ENCODE results near the gene LYRM2. TPM values are rescaled to one million over a fixed set of nuclear protein-coding genes. Genes with fewer than 3 reads are reported as not detected.
A peak's percentile ranks its signal among the peaks of the same experiment; 100 is the strongest.

Gene LYRM2
- total and polyA plus RNA-seq, 7 experiments from 2014 or later: 18.1 to 79.2 (median 35.4) TPM

DNA sequence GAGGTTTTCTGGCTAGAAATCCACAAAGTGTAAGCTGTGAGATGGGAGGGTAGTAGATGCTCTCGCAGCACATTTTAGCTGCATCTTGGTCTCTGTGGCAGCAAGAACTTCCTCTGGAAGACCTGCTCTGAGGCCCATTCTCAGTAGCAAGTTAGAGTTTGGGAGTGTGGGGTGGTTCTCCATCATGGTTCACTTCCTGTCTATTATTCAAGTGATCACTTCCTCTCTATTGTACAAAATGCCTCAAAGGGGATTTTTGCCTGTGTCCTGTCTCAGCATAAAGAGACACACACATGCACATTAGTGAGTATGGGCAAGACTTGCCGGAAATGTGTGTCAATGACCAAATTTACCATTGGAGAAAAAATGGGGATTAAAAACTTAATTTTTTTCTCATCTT, 42.5 kb downstream of the LYRM2 start:
- Histone ChIP-seq H3K36me3 (ENCODE audit: control insufficient read depth in 2 of 3, insufficient read depth in 3 of 3, low read length in 3 of 3) (no peaks in the 10 kb centered on the region), H3K4me3 (ENCODE audit: low read length) (no peak overlapping the region), H3K4me1 (ENCODE audit: control insufficient read depth in 2 of 2, insufficient read depth in 2 of 2, low read length in 2 of 2) (peaks cover 0 to 9% of the 10 kb centered on the region in 2 donors), H3K27me3 (ENCODE audit: control insufficient read depth in 2 of 2, insufficient read depth in 2 of 2, low read length in 2 of 2) (no peaks in the 10 kb centered on the region), H3K27ac (ENCODE audit: low read depth, low read length) (no peak overlapping the region), H3K9me3 (ENCODE audit: control insufficient read depth in 2 of 3, low read length in 3 of 3) (no peaks in the 10 kb centered on the region)
- intact Hi-C loops (cut with micrococcal nuclease): no loop called here
- H3K4me1 Mint-ChIP-seq: peaks cover 12 to 47% (median 20%) of the 10 kb centered on the region in 7 donors
- ATAC-seq (peak; percentile 74), DNase-seq (peak in 3 of 9 donors; percentile 12 to 19 (median 19))
- POLR2A ChIA-PET: no interaction called here
- CTCF ChIA-PET: no interaction called here
- peaks cover 0 to 20% (median 2%) of the 10 kb centered on the region in 11 donors for H3K9me3 Mint-ChIP-seq
- peak overlapping the region; percentile 51 to 94 (median 81) for H3K27ac Mint-ChIP-seq
- H3K36me3 Mint-ChIP-seq: peaks cover 3 to 44% (median 19%) of the 10 kb centered on the region in 5 donors
- peak overlapping the region in 4 of 10 donors; percentile 6 to 59 (median 8) for H3K4me3 Mint-ChIP-seq
- no peaks in the 10 kb centered on the region for H3K27me3 Mint-ChIP-seq

DNA sequence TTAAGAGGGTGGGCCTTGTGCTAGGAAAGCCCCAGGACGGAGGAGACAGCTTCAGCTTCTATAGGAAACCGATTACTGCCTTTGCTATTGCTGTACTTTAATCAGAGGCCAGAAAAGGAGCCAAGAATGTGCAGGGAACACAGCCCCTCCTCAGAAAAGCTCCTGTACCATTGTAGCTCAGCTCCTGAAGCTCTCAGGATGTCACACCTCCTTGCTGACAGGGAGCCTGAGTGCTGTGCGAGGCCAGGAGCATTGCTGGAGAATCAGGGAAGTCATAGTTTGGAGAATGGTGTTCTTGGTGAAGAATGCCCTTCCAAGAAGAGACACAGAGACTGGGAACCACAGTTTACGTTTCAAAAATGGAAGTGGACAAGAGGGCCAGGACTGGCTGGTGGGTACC, 46.8 kb downstream of the LYRM2 start:
- CTCF ChIA-PET: no interaction called here
- POLR2A ChIA-PET: no interaction called here
- H3K4me3 Mint-ChIP-seq: no peak overlapping the region
- peaks cover 0 to 6% (median 0%) of the 10 kb centered on the region in 5 donors for H3K27me3 Mint-ChIP-seq
- Histone ChIP-seq H3K36me3 (ENCODE audit: control insufficient read depth in 2 of 3, insufficient read depth in 3 of 3, low read length in 3 of 3) (no peaks in the 10 kb centered on the region), H3K4me1 (ENCODE audit: control insufficient read depth in 2 of 2, insufficient read depth in 2 of 2, low read length in 2 of 2) (peaks cover 0 to 9% of the 10 kb centered on the region in 2 donors), H3K27me3 (ENCODE audit: control insufficient read depth in 2 of 2, insufficient read depth in 2 of 2, low read length in 2 of 2) (no peaks in the 10 kb centered on the region), H3K9me3 (ENCODE audit: control insufficient read depth in 2 of 3, low read length in 3 of 3) (no peaks in the 10 kb centered on the region), H3K27ac (ENCODE audit: low read depth, low read length) (no peak overlapping the region), H3K4me3 (ENCODE audit: low read length) (no peak overlapping the region)
- ATAC-seq: no peak
- no peak overlapping the region for H3K27ac Mint-ChIP-seq
- H3K4me1 Mint-ChIP-seq: peaks cover 11 to 20% (median 17%) of the 10 kb centered on the region in 7 donors
- intact Hi-C loops (cut with micrococcal nuclease): no loop called here
- peaks cover 0 to 25% (median 4%) of the 10 kb centered on the region in 5 donors for H3K36me3 Mint-ChIP-seq
- DNase-seq: no peak
- H3K9me3 Mint-ChIP-seq: peaks cover 0 to 8% (median 0%) of the 10 kb centered on the region in 11 donors

DNA sequence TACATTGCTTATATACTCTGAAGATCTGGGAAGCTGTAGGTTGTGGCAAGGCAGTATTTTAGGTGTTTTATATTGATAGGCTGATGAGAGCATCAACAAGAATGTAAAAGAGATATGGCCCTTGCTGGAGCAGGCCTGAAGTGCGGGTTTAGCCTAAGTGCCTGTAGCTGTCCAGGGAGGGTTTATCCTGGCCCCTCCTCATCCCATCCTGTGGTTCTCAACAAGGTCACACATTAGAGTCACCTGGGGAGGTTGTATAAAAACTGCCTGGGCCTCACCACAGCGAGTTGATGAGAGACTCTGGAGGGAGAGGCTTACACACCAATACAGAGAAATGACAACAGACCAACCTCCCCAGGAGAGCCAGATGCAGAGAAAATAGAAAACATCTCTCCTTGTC, 48.4 kb downstream of the LYRM2 start:
- Mint-ChIP-seq H3K36me3 (peaks cover 0 to 12% (median 0%) of the 10 kb centered on the region in 5 donors), H3K4me3 (peak overlapping the region in 1 of 10 donors; percentile 9), H3K4me1 (peaks cover 0 to 5% (median 2%) of the 10 kb centered on the region in 7 donors), H3K27me3 (peaks cover 0 to 6% (median 0%) of the 10 kb centered on the region in 5 donors), H3K27ac (no peak overlapping the region), H3K9me3 (no peaks in the 10 kb centered on the region)
- Histone ChIP-seq H3K4me3 (ENCODE audit: low read length) (no peak overlapping the region), H3K4me1 (ENCODE audit: control insufficient read depth in 2 of 2, insufficient read depth in 2 of 2, low read length in 2 of 2) (no peaks in the 10 kb centered on the region), H3K9me3 (ENCODE audit: control insufficient read depth in 2 of 3, low read length in 3 of 3) (no peaks in the 10 kb centered on the region), H3K36me3 (ENCODE audit: control insufficient read depth in 2 of 3, insufficient read depth in 3 of 3, low read length in 3 of 3) (no peaks in the 10 kb centered on the region), H3K27me3 (ENCODE audit: control insufficient read depth in 2 of 2, insufficient read depth in 2 of 2, low read length in 2 of 2) (no peaks in the 10 kb centered on the region), H3K27ac (ENCODE audit: low read depth, low read length) (no peak overlapping the region)
- ChIA-PET POLR2A (no interaction called here), CTCF (no interaction called here)
- DNase-seq: no peak
- intact Hi-C loops (cut with micrococcal nuclease): no loop called here
- ATAC-seq: no peak

GRCh38 chr6:89589297-89590025, 49.1 kb downstream of the LYRM2 start:
- ATAC-seq: no peak
- no peak overlapping the region for H3K27ac Mint-ChIP-seq
- H3K4me3 Mint-ChIP-seq: no peak overlapping the region
- Histone ChIP-seq H3K4me1 (ENCODE audit: control insufficient read depth in 2 of 2, insufficient read depth in 2 of 2, low read length in 2 of 2) (no peaks in the 10 kb centered on the region), H3K27ac (ENCODE audit: low read depth, low read length) (no peak overlapping the region), H3K36me3 (ENCODE audit: control insufficient read depth in 2 of 3, insufficient read depth in 3 of 3, low read length in 3 of 3) (no peaks in the 10 kb centered on the region), H3K9me3 (ENCODE audit: control insufficient read depth in 2 of 3, low read length in 3 of 3) (no peaks in the 10 kb centered on the region), H3K4me3 (ENCODE audit: low read length) (no peak overlapping the region), H3K27me3 (ENCODE audit: control insufficient read depth in 2 of 2, insufficient read depth in 2 of 2, low read length in 2 of 2) (no peaks in the 10 kb centered on the region)
- peaks cover 0 to 6% (median 0%) of the 10 kb centered on the region in 5 donors for H3K27me3 Mint-ChIP-seq
- POLR2A ChIA-PET: no interaction called here
- peaks cover 0 to 11% (median 0%) of the 10 kb centered on the region in 5 donors for H3K36me3 Mint-ChIP-seq
- H3K4me1 Mint-ChIP-seq: peaks cover 0 to 5% (median 0%) of the 10 kb centered on the region in 7 donors
- H3K9me3 Mint-ChIP-seq: no peaks in the 10 kb centered on the region
- intact Hi-C loops (cut with micrococcal nuclease): no loop called here
- DNase-seq: no peak
- CTCF ChIA-PET: no interaction called here

DNA sequence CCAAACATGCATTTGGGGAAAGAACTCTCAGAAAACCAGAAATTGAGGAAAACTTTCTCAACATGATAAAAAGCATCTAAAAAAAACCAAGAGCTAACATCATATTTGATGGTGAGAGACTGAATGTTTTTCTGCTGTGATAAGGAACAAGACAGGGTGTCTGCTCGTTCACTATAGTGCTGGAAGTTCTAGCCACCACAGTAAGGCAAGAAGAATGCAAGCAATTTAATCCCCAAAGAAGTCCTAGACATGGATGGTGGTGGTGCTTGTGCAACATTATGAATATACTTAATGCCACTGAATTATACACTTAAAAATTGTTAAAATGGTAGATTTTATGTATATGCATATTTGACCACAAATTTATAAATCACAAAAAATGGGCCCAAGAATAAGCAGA, 53.4 kb downstream of the LYRM2 start:
- no peaks in the 10 kb centered on the region for H3K9me3 ChIP-seq (ENCODE audit: control insufficient read depth in 2 of 3, low read length in 3 of 3)
- no peaks in the 10 kb centered on the region for H3K4me1 ChIP-seq (ENCODE audit: control insufficient read depth in 2 of 2, insufficient read depth in 2 of 2, low read length in 2 of 2)
- no peak for DNase-seq
- no peak overlapping the region for H3K4me3 ChIP-seq (ENCODE audit: low read length)
- H3K27ac ChIP-seq (ENCODE audit: low read depth, low read length): no peak overlapping the region
- Mint-ChIP-seq H3K36me3 (peaks cover 0 to 6% (median 0%) of the 10 kb centered on the region in 5 donors), H3K27ac (no peak overlapping the region), H3K4me3 (no peak overlapping the region), H3K4me1 (peaks cover 0 to 4% (median 0%) of the 10 kb centered on the region in 7 donors), H3K9me3 (no peaks in the 10 kb centered on the region), H3K27me3 (peaks cover 0 to 14% (median 0%) of the 10 kb centered on the region in 5 donors)
- CTCF ChIA-PET: no interaction called here
- H3K27me3 ChIP-seq (ENCODE audit: control insufficient read depth in 2 of 2, insufficient read depth in 2 of 2, low read length in 2 of 2): no peaks in the 10 kb centered on the region
- no peaks in the 10 kb centered on the region for H3K36me3 ChIP-seq (ENCODE audit: control insufficient read depth in 2 of 3, insufficient read depth in 3 of 3, low read length in 3 of 3)
- POLR2A ChIA-PET: interaction anchor here (0.7 kb wide), 1 partner anchor 124 kb away, joined by 3 read pairs; no protein-coding TSS in a partner anchor
- intact Hi-C loops (cut with micrococcal nuclease): no loop called here
- ATAC-seq: no peak

GRCh38 chr6:89584539-89584938, 54.0 kb downstream of the LYRM2 start:
- Mint-ChIP-seq H3K4me1 (peaks cover 0 to 4% (median 0%) of the 10 kb centered on the region in 7 donors), H3K27me3 (peaks cover 0 to 17% (median 0%) of the 10 kb centered on the region in 5 donors), H3K27ac (no peak overlapping the region), H3K9me3 (no peaks in the 10 kb centered on the region), H3K4me3 (no peak overlapping the region), H3K36me3 (peaks cover 0 to 6% (median 2%) of the 10 kb centered on the region in 5 donors)
- ATAC-seq (no peak), DNase-seq (no peak)
- Histone ChIP-seq H3K27me3 (ENCODE audit: control insufficient read depth in 2 of 2, insufficient read depth in 2 of 2, low read length in 2 of 2) (no peaks in the 10 kb centered on the region), H3K9me3 (ENCODE audit: control insufficient read depth in 2 of 3, low read length in 3 of 3) (no peaks in the 10 kb centered on the region), H3K4me3 (ENCODE audit: low read length) (no peak overlapping the region), H3K4me1 (ENCODE audit: control insufficient read depth in 2 of 2, insufficient read depth in 2 of 2, low read length in 2 of 2) (no peaks in the 10 kb centered on the region), H3K27ac (ENCODE audit: low read depth, low read length) (no peak overlapping the region), H3K36me3 (ENCODE audit: control insufficient read depth in 2 of 3, insufficient read depth in 3 of 3, low read length in 3 of 3) (no peaks in the 10 kb centered on the region)
- ChIA-PET CTCF (no interaction called here), POLR2A (interaction anchor here (0.7 kb wide), 1 partner anchor 123 kb away, joined by 3 read pairs; no protein-coding TSS in a partner anchor)
- intact Hi-C loops (cut with micrococcal nuclease): no loop called here

DNA sequence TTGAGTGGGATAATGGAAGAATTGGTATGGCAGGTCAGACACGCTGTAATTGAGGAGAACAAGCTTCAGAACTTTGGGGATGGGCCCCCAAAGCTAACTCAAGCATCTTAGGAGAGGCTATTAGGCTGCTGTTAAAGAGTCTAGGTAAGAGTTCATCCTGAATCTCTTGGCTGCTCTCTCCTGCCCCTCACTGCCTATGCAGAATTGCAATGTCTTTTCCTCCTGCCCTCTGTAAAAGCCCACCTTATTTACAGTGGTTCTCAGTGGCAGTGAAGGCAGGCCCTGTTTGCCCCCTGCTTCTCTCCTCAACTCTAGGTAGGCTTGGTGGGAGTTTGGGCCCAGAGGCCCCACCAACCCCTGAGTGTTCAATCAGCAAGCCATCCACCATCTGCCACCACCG, 55.0 kb downstream of the LYRM2 start:
- Mint-ChIP-seq H3K9me3 (no peaks in the 10 kb centered on the region), H3K27me3 (peaks cover 0 to 20% (median 0%) of the 10 kb centered on the region in 5 donors), H3K4me3 (no peak overlapping the region), H3K27ac (no peak overlapping the region), H3K4me1 (peaks cover 0 to 4% (median 0%) of the 10 kb centered on the region in 7 donors), H3K36me3 (peaks cover 0 to 6% (median 2%) of the 10 kb centered on the region in 5 donors)
- H3K4me1 ChIP-seq (ENCODE audit: control insufficient read depth in 2 of 2, insufficient read depth in 2 of 2, low read length in 2 of 2): no peaks in the 10 kb centered on the region
- ChIA-PET CTCF (no interaction called here), POLR2A (no interaction called here)
- ATAC-seq (no peak), DNase-seq (no peak)
- H3K27ac ChIP-seq (ENCODE audit: low read depth, low read length): no peak overlapping the region
- no peaks in the 10 kb centered on the region for H3K9me3 ChIP-seq (ENCODE audit: control insufficient read depth in 2 of 3, low read length in 3 of 3)
- H3K4me3 ChIP-seq (ENCODE audit: low read length): no peak overlapping the region
- H3K27me3 ChIP-seq (ENCODE audit: control insufficient read depth in 2 of 2, insufficient read depth in 2 of 2, low read length in 2 of 2): no peaks in the 10 kb centered on the region
- intact Hi-C loops (cut with micrococcal nuclease): no loop called here
- H3K36me3 ChIP-seq (ENCODE audit: control insufficient read depth in 2 of 3, insufficient read depth in 3 of 3, low read length in 3 of 3): no peaks in the 10 kb centered on the region

Data from naive thymus-derived CD4-positive, alpha-beta T cell (primary cell).